ENCODE measurements around the gene CLK2. TPM values are rescaled to one million over a fixed set of nuclear protein-coding genes. Genes with fewer than 3 reads are reported as not detected.

The CLK2 gene
- total and polyA plus RNA-seq, 9 of the 15 experiments (the other 6 are each of a cell fraction or from before 2014, with no cell fraction given), result 13.5 to 81.4 (median 39.6) TPM

- TF ChIP-seq CREB5 (CRISPR knock-in tag; IDR thresholded peaks at IDR 0.05) (peak; percentile 96), ADNP (tag; IDR thresholded peaks at IDR 0.05) (0 out of 2 replicates have a peak, but pooled peaks have one; percentile 45), GABPA (tag; conservative IDR thresholded peaks at IDR 0.05; ENCODE audit: low read depth) (0 out of 2 replicates have a peak, but pooled peaks have one; percentile 28), CSDE1 (IDR thresholded peaks at IDR 0.05) (no peak), ZNF668 (CRISPR knock-in tag; IDR thresholded peaks at IDR 0.05) (peak; percentile 98), ATF1 (CRISPR knock-in tag; IDR thresholded peaks at IDR 0.05) (no peak), ATF1 (tag; IDR thresholded peaks at IDR 0.05) (peak; percentile 75), KLF13 (tag; IDR thresholded peaks at IDR 0.05; ENCODE audit: borderline replicate concordance, low read depth) (peak; percentile 92), MTF1 (CRISPR knock-in tag; IDR thresholded peaks at IDR 0.05; ENCODE audit: borderline replicate concordance) (peak; percentile 86; the same call in 1 of the 2 replicates), PHTF2 (CRISPR knock-in tag; IDR thresholded peaks at IDR 0.05) (peak; percentile 83; the same call in 1 of the 2 replicates), IRF9 (tag; IDR thresholded peaks at IDR 0.05) (peak; percentile 94), BRF2 (IDR thresholded peaks at IDR 0.05; ENCODE audit: borderline replicate concordance, insufficient read depth, insufficient read length) (no peak), ASH1L (IDR thresholded peaks at IDR 0.05; ENCODE audit: borderline replicate concordance, low read depth, partially characterized antibody) (no peak), NR2C2 (CRISPR knock-in tag; IDR thresholded peaks at IDR 0.05) (no peak), NR2C2 (tag; IDR thresholded peaks at IDR 0.05) (peak; percentile 59; the same call in 1 of the 2 replicates), HSF4 (CRISPR knock-in tag; IDR thresholded peaks at IDR 0.05; ENCODE audit: borderline replicate concordance) (peak; percentile 93; the same call in 1 of the 2 replicates), ZFP30 (CRISPR knock-in tag; IDR thresholded peaks at IDR 0.05; ENCODE audit: borderline replicate concordance) (no peak), NONO (IDR thresholded peaks at IDR 0.05; ENCODE audit: low read depth in 2 of 2, low read length in 1 of 2) (no peak), CUX1 (CRISPR knock-in tag; IDR thresholded peaks at IDR 0.05) (peak; percentile 94), ZNF785 (CRISPR knock-in tag; IDR thresholded peaks at IDR 0.05) (0 out of 2 replicates have a peak, but pooled peaks have one; percentile 57)
Measured at GRCh38 chr1:155307247-155307740, 34.0 kb upstream of the CLK2 start (continued).
